Panc1 (cell line): Measurements from ENCODE around the gene CDK2AP2. TPM values are rescaled to one million over a fixed set of nuclear protein-coding genes. Genes with fewer than 3 reads are reported as not detected.

Source experiments
- ATAC-seq: fragments of 200-7000 bp; cut with Tn5 transposase; 2 replicates; pipeline ENCODE4 v1.9.1; 2020; ENCODE audit warnings: mild to moderate bottlenecking, moderate library complexity
- BruUV-seq: library from RNA; stranded (reverse); fragments of 400-500 nt; replicated peaks from 2 replicates; lab custom pipeline; 2021; lab: Mats Ljungman, UMichigan
- CTCF ChIA-PET: fragments of 300-600 bp; sonication (Branson Sonifier 250); formaldehyde crosslinking; loops from one replicate; lab custom pipeline; 2022; ENCODE audit warnings: antibody characterized with exemption; lab: Charles Lee
- POLR2A ChIA-PET: fragments of 300-600 bp; sonication (Branson Sonifier 250); formaldehyde crosslinking; loops from one replicate; lab custom pipeline; 2022; ENCODE audit warnings: antibody characterized with exemption; lab: Charles Lee
- DNase-seq: peaks from one replicate; pipeline ENCODE4 v3.0.0-alpha.2; 2010; ENCODE audit warnings: low read depth, low spot score
- H3K27ac ChIP-seq: 2 replicates; pipeline ENCODE4 v1.5.1; 2011; ENCODE audit warnings: mild to moderate bottlenecking, low read length, inconsistent platforms
- H3K27me3 ChIP-seq: fragments of 200-500 bp; sonication (Bioruptor generic); 2 replicates; pipeline ENCODE4 v1.6.0; 2014; ENCODE audit warnings: low read length, inconsistent platforms; ENCODE audit not compliant: control insufficient read depth, insufficient read depth
- H3K36me3 ChIP-seq: fragments of 200-500 bp; sonication (Bioruptor generic); 2 replicates; pipeline ENCODE4 v1.5.1; 2014; ENCODE audit warnings: inconsistent platforms, mild to moderate bottlenecking, low read length, moderate library complexity; ENCODE audit not compliant: control insufficient read depth, insufficient read depth
- H3K4me1 ChIP-seq: 2 replicates; pipeline ENCODE4 v1.5.1; 2011; ENCODE audit warnings: inconsistent platforms, mild to moderate bottlenecking, low read length, moderate library complexity; ENCODE audit not compliant: control insufficient read depth, insufficient read depth
- H3K4me3 ChIP-seq, 2 experiments: 2 replicates each; pipeline ENCODE4 v1.5.1; 2011 to 2012; ENCODE audit warnings: low read depth in 2 of 2, low read length in 2 of 2, mild to moderate bottlenecking in 2 of 2, inconsistent platforms in 1 of 2, moderate library complexity in 1 of 2
- H3K9me3 ChIP-seq: fragments of 200-500 bp; sonication (Bioruptor generic); 2 replicates; pipeline ENCODE4 v1.5.1; 2014; ENCODE audit warnings: low read depth, mild to moderate bottlenecking, inconsistent platforms, low read length, moderate library complexity; ENCODE audit not compliant: control insufficient read depth, insufficient read depth
- POLR2AphosphoS5 ChIP-seq: IDR thresholded peaks from 2 replicates; pipeline ENCODE4 v1.6.1; 2012; ENCODE audit warnings: mild to moderate bottlenecking, low read depth, low read length, moderate library complexity
- SIN3A ChIP-seq: IDR thresholded peaks from 2 replicates; pipeline ENCODE4 v1.6.1; 2012; ENCODE audit warnings: low read depth, mild to moderate bottlenecking, low read length, moderate library complexity, borderline replicate concordance; ENCODE audit not compliant: insufficient read depth
- TCF7L2 ChIP-seq: IDR thresholded peaks from 2 replicates; pipeline ENCODE4 v1.6.1; 2011; ENCODE audit warnings: mild to moderate bottlenecking, low read depth, low read length, inconsistent platforms
- in situ Hi-C: cut with HindIII; loops from 2 replicates; pipeline ENCODE4 v1.10.0; 2016; ENCODE audit warnings: low sequenced_read_pairs, low pct_unique_long_range_greater_than_20kb
- intact Hi-C: fragments of 100-400 bp; cut with micrococcal nuclease; formaldehyde crosslinking; loops from one replicate; pipeline ENCODE4 v1.10.0; 2022; ENCODE audit not compliant: unreplicated experiment
- total RNA-seq: library from RNA; stranded (reverse); gene quantifications from one replicate; pipeline ENCODE4 v1.2.1, GENCODE V29; 2021; ENCODE audit not compliant: unreplicated experiment
- TF ChIP-seq, protein P1 (sequence below): fragments of 450-650 bp; IDR thresholded peaks from 2 replicates; pipeline ENCODE4 v1.5.1; 2017; ENCODE audit warnings: mild to moderate bottlenecking
- TF ChIP-seq, protein P2 (sequence below), 2 experiments: IDR thresholded peaks; 2 replicates each; pipeline ENCODE4 v1.6.1; 2011 to 2012; ENCODE audit warnings: low read depth in 2 of 2, control low read depth in 1 of 2, low read length in 1 of 2, mild to moderate bottlenecking in 1 of 2, moderate library complexity in 1 of 2; ENCODE audit not compliant: insufficient read depth in 1 of 2

CDK2AP2 gene
- total RNA-seq, 1 experiment from 2014 or later, result 76.1 TPM

DNA sequence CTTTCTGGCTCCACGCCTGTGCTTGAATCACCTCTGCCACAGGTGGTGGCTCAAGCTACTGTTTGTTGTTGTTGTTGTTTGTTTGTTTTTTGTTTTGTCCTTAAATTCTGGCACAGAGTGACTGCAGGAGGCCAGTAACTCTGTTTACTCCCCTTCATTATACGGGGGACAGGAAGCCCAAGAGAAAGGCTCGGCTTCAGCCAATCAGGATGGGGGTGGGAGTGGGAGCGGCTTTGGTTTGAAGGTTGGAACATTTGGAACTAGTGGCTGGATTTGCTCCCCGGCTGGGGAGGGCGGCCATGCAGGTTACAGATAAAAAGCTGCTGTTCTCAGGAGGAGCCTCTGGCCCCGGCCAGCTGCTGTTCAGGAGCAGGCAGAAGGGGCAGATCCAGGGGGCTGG, 35.0 kb upstream of the CDK2AP2 start:
- Histone ChIP-seq H3K27ac (no peak overlapping the region), H3K36me3 (no peaks in the 10 kb centered on the region), H3K27me3 (no peaks in the 10 kb centered on the region), H3K4me3 (no peak overlapping the region), H3K9me3 (no peaks in the 10 kb centered on the region), H3K4me1 (peaks cover 3% of the 10 kb centered on the region; the same call in 1 of the 2 replicates)
- CTCF ChIA-PET, result no interaction called here
- intact Hi-C loops (no loop called here), in situ Hi-C loops (no loop called here)
- TF ChIP-seq, protein P1, sequence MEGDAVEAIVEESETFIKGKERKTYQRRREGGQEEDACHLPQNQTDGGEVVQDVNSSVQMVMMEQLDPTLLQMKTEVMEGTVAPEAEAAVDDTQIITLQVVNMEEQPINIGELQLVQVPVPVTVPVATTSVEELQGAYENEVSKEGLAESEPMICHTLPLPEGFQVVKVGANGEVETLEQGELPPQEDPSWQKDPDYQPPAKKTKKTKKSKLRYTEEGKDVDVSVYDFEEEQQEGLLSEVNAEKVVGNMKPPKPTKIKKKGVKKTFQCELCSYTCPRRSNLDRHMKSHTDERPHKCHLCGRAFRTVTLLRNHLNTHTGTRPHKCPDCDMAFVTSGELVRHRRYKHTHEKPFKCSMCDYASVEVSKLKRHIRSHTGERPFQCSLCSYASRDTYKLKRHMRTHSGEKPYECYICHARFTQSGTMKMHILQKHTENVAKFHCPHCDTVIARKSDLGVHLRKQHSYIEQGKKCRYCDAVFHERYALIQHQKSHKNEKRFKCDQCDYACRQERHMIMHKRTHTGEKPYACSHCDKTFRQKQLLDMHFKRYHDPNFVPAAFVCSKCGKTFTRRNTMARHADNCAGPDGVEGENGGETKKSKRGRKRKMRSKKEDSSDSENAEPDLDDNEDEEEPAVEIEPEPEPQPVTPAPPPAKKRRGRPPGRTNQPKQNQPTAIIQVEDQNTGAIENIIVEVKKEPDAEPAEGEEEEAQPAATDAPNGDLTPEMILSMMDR, result no peak
- TF ChIP-seq POLR2AphosphoS5, result no peak
- no peak for TF ChIP-seq TCF7L2
- TF ChIP-seq, protein P2, sequence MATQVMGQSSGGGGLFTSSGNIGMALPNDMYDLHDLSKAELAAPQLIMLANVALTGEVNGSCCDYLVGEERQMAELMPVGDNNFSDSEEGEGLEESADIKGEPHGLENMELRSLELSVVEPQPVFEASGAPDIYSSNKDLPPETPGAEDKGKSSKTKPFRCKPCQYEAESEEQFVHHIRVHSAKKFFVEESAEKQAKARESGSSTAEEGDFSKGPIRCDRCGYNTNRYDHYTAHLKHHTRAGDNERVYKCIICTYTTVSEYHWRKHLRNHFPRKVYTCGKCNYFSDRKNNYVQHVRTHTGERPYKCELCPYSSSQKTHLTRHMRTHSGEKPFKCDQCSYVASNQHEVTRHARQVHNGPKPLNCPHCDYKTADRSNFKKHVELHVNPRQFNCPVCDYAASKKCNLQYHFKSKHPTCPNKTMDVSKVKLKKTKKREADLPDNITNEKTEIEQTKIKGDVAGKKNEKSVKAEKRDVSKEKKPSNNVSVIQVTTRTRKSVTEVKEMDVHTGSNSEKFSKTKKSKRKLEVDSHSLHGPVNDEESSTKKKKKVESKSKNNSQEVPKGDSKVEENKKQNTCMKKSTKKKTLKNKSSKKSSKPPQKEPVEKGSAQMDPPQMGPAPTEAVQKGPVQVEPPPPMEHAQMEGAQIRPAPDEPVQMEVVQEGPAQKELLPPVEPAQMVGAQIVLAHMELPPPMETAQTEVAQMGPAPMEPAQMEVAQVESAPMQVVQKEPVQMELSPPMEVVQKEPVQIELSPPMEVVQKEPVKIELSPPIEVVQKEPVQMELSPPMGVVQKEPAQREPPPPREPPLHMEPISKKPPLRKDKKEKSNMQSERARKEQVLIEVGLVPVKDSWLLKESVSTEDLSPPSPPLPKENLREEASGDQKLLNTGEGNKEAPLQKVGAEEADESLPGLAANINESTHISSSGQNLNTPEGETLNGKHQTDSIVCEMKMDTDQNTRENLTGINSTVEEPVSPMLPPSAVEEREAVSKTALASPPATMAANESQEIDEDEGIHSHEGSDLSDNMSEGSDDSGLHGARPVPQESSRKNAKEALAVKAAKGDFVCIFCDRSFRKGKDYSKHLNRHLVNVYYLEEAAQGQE (IDR thresholded peaks at IDR 0.05; ENCODE audit: insufficient read depth in 1 of 2, low read depth in 2 of 2, low read length in 1 of 2), result no peak
- no peak for TF ChIP-seq SIN3A
- ATAC-seq (no peak; the same call in 1 of the 2 replicates), DNase-seq (no peak)
- POLR2A ChIA-PET, result no interaction called here
- no TSS peak for BruUV-seq

DNA sequence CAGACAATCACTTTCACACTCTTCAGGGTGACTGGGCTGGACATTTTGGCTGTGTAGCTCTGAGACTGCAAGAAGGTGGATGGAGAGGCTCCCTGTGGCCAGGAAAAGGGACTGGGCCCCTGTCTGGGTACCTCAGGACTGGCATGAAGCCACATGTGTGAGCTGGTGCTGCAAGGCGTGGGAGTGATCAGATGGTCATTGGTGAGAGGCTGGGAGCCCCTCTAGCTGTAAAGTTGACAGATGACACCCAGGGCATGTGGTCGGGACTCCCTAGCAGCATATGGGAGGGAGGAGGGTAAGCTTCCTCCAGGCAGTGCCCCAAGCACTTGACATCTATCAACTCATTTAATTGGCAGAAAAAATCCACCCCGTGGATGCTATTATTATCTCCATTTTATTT, 34.2 kb upstream of the CDK2AP2 start:
- no peaks in the 10 kb centered on the region for H3K9me3 ChIP-seq
- H3K27me3 ChIP-seq, result no peaks in the 10 kb centered on the region
- no peak overlapping the region for H3K27ac ChIP-seq
- intact Hi-C loops (no loop called here), in situ Hi-C loops (no loop called here)
- no peak for DNase-seq
- TF ChIP-seq, protein P2 (IDR thresholded peaks at IDR 0.05; ENCODE audit: insufficient read depth in 1 of 2, low read depth in 2 of 2, low read length in 1 of 2), result no peak
- TF ChIP-seq, protein P1, result no peak
- TF ChIP-seq TCF7L2 (no peak), SIN3A (no peak), POLR2AphosphoS5 (no peak)
- POLR2A ChIA-PET, result interaction anchor here (0.5 kb wide), 1 partner anchor 30 kb away, joined by 3 read pairs; no protein-coding TSS in a partner anchor
- H3K4me3 ChIP-seq, result no peak overlapping the region
- H3K36me3 ChIP-seq, result no peaks in the 10 kb centered on the region
- CTCF ChIA-PET, result interaction anchor here (1.1 kb wide), 1 partner anchor 30 kb away, joined by 4 read pairs; no protein-coding TSS in a partner anchor
- H3K4me1 ChIP-seq, result peaks cover 3% of the 10 kb centered on the region; the same call in 1 of the 2 replicates
- BruUV-seq, result no TSS peak
- ATAC-seq, result no peak
